ENCODE measurements around the gene SCNN1A.
A peak's percentile ranks its signal among the peaks of the same experiment; 100 is the strongest.

SCNN1A gene

DNA sequence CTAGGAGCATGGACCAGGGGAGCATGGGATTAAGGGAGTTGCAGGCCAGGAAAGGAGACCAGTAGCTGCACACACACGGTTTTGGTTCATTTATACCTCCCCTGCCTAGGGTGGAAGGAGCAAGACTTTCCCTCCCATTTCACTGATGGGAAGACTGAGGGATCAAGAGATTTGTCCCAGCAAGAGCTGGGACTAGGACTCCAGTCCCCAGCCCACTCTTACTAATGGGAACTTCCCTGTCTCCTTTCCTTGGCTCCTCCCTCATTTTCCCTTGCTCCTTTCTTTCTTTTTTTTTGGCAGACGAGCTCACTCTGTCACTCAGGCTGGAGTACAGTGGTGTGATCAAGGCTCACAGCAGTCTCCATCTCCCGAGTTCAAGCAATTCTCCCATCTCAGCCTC is 13.0 kb downstream of the SCNN1A start:
- Histone ChIP-seq H3K9ac (ENCODE audit: low read length) (no peak overlapping the region), H3K27ac (ENCODE audit: low read depth, low read length) (no peak overlapping the region), H3K36me3 (ENCODE audit: insufficient read depth, low read length) (no peaks in the 10 kb centered on the region), H3K9me3 (ENCODE audit: low read length) (no peaks in the 10 kb centered on the region), H3K27me3 (ENCODE audit: control insufficient read depth in 1 of 2, insufficient read depth in 2 of 2, low read length in 2 of 2) (no peaks in the 10 kb centered on the region), H3K4me3 (ENCODE audit: low read depth in 1 of 2, low read length in 2 of 2) (no peak overlapping the region), H3K4me1 (ENCODE audit: insufficient read depth, low read length) (peaks cover 17% of the 10 kb centered on the region)

DNA sequence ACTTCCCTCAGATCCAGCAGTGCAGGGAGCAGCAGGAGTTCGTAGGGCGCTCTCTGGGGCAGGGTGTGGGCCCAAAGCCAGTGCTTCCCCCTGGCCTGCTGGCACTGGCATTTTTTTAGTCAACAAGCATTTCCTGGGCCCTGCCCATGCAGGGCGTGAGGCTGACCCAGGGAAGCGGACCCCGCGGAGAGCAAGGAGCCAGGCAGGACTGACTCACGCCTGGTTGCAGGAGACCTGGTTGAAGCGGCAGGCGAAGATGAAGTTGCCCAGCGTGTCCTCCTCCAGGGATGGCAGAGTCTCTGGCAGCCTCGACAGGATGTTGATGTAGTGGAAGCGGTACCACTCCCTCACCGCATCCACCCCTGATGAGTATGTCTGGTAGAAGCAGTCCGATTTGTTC is 13.5 kb downstream of the SCNN1A start:
- Histone ChIP-seq H3K27ac (ENCODE audit: low read depth, low read length) (no peak overlapping the region), H3K36me3 (ENCODE audit: insufficient read depth, low read length) (no peaks in the 10 kb centered on the region), H3K9me3 (ENCODE audit: low read length) (no peaks in the 10 kb centered on the region), H3K4me1 (ENCODE audit: insufficient read depth, low read length) (peaks cover 17% of the 10 kb centered on the region), H3K27me3 (ENCODE audit: control insufficient read depth in 1 of 2, insufficient read depth in 2 of 2, low read length in 2 of 2) (no peaks in the 10 kb centered on the region), H3K4me3 (ENCODE audit: low read depth in 1 of 2, low read length in 2 of 2) (no peak overlapping the region), H3K9ac (ENCODE audit: low read length) (no peak overlapping the region)

DNA sequence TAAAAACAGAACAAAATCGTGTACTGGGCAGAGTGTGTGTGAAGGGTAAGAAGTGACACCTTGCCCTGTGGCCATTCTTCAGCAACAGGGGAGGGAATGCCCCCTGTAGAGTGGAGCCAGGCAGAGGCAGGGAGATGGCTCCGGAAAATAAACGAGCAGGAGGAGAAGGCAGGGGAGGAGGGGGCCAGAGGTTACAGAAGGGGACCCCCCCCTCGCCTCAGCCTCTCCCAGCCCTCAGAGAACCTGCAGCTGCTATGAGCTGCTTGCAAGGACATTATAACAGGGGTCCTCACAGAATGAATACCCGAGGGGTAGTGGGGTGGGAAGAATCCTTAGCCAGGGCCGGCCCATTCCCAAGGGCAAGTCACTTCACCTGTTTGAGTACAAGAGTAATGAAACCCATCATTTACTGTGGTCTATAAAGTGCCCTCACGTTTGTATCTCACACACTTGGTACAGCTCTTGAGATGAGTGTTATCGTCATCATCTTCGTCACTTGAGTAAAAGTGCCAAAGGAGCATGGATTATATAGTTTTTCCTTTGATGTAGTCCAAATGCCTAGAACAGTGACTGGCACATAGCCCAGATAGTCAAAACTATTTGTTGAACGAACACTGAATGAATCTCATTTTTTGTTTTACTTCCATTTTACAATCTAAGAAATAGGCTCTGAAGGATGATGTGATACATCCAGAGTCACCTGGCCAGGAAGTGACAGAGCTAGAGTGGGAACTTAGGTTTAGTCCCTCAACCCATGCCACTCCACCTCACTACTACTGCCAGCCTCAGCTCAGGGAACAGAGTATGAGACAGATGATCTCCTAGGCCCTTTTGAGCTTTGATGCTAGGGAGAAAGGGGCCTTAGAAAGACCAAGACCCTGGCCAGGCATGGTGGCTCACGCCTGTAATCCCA is 14.5 kb downstream of the SCNN1A start:
- H3K4me1 ChIP-seq (ENCODE audit: insufficient read depth, low read length): peaks cover 17% of the 10 kb centered on the region
- H3K9me3 ChIP-seq (ENCODE audit: low read length): no peaks in the 10 kb centered on the region
- no peaks in the 10 kb centered on the region for H3K27me3 ChIP-seq (ENCODE audit: control insufficient read depth in 1 of 2, insufficient read depth in 2 of 2, low read length in 2 of 2)
- H3K9ac ChIP-seq (ENCODE audit: low read length): no peak overlapping the region
- H3K27ac ChIP-seq (ENCODE audit: low read depth, low read length): peak overlapping the region; percentile 60
- no peak overlapping the region for H3K4me3 ChIP-seq (ENCODE audit: low read depth in 1 of 2, low read length in 2 of 2)
- H3K36me3 ChIP-seq (ENCODE audit: insufficient read depth, low read length): no peaks in the 10 kb centered on the region

DNA sequence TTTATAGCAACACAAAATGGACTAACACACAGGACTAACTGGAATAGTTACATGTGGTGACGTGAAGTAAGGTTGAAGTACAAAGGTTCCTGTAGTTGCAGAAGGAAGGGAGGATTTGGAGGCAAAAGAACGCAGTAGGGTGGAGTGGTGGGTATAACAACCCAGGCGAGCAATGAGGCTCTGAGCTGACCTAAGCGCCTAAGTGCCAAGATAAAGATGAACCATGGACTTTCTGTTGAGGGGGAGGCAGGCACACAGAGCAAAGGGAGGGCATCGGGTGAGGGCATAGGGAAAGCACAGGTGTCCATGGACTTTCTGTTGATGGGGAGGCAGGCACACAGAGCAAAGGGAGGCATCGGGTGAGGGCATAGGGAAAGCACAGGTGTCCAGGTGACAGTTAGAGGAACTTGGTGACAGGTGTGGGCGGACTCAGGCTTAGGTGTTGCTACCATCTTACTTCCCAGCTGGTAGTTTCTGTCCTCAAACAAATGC is 15.2 kb downstream of the SCNN1A start:
- Histone ChIP-seq H3K9ac (ENCODE audit: low read length) (no peak overlapping the region), H3K27ac (ENCODE audit: low read depth, low read length) (peak overlapping the region; percentile 10), H3K4me3 (ENCODE audit: low read depth in 1 of 2, low read length in 2 of 2) (no peak overlapping the region), H3K9me3 (ENCODE audit: low read length) (no peaks in the 10 kb centered on the region), H3K36me3 (ENCODE audit: insufficient read depth, low read length) (no peaks in the 10 kb centered on the region), H3K4me1 (ENCODE audit: insufficient read depth, low read length) (peaks cover 17% of the 10 kb centered on the region), H3K27me3 (ENCODE audit: control insufficient read depth in 1 of 2, insufficient read depth in 2 of 2, low read length in 2 of 2) (no peaks in the 10 kb centered on the region)

DNA sequence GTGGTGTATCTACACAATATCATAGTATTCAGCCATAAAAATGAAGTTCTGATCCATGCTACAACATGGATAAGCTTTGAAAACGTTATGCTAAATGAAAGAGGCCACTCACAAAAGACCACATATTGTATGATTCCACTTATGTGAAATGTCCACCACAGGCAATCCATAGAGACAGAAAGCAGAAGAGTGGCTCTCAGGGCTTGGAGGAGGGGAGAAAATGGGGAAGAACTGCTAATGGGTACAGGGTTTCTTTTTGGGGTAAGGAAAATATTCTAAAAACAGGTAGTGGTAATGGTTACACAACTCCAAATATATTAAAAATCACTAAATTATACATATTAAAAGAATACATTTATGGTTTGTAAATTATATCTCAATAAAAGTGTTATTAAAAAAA is 16.5 kb downstream of the SCNN1A start:
- Histone ChIP-seq H3K27me3 (ENCODE audit: control insufficient read depth in 1 of 2, insufficient read depth in 2 of 2, low read length in 2 of 2) (no peaks in the 10 kb centered on the region), H3K4me1 (ENCODE audit: insufficient read depth, low read length) (peaks cover 13% of the 10 kb centered on the region), H3K9me3 (ENCODE audit: low read length) (no peaks in the 10 kb centered on the region), H3K36me3 (ENCODE audit: insufficient read depth, low read length) (no peaks in the 10 kb centered on the region), H3K9ac (ENCODE audit: low read length) (no peak overlapping the region), H3K27ac (ENCODE audit: low read depth, low read length) (no peak overlapping the region), H3K4me3 (ENCODE audit: low read depth in 1 of 2, low read length in 2 of 2) (no peak overlapping the region)

DNA sequence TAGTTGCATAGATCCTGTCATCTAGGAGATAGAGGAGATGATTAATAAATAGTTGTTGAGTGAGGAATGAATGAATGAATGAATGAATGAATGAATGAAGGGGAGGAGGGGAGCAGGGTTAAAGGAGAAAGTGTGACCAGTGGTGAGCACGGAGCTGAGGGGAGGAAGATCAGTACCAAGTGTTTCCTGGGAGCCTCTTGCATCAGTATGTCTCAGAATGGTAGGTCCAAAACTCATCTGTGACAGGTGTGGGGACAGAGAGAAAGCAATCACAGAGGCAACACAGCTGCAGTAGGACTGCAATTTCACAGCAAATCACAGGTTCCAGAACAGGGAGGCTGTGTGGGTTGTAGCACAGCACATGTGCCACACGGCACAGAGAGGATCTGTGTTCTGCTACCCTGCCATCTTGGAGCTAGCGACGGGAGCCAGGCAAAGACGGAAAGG is 19.0 kb downstream of the SCNN1A start:
- no peaks in the 10 kb centered on the region for H3K27me3 ChIP-seq (ENCODE audit: control insufficient read depth in 1 of 2, insufficient read depth in 2 of 2, low read length in 2 of 2)
- H3K9me3 ChIP-seq (ENCODE audit: low read length): no peaks in the 10 kb centered on the region
- no peaks in the 10 kb centered on the region for H3K36me3 ChIP-seq (ENCODE audit: insufficient read depth, low read length)
- peaks cover 13% of the 10 kb centered on the region for H3K4me1 ChIP-seq (ENCODE audit: insufficient read depth, low read length)
- no peak overlapping the region for H3K4me3 ChIP-seq (ENCODE audit: low read depth in 1 of 2, low read length in 2 of 2)
- no peak overlapping the region for H3K27ac ChIP-seq (ENCODE audit: low read depth, low read length)
- no peak overlapping the region for H3K9ac ChIP-seq (ENCODE audit: low read length)

DNA sequence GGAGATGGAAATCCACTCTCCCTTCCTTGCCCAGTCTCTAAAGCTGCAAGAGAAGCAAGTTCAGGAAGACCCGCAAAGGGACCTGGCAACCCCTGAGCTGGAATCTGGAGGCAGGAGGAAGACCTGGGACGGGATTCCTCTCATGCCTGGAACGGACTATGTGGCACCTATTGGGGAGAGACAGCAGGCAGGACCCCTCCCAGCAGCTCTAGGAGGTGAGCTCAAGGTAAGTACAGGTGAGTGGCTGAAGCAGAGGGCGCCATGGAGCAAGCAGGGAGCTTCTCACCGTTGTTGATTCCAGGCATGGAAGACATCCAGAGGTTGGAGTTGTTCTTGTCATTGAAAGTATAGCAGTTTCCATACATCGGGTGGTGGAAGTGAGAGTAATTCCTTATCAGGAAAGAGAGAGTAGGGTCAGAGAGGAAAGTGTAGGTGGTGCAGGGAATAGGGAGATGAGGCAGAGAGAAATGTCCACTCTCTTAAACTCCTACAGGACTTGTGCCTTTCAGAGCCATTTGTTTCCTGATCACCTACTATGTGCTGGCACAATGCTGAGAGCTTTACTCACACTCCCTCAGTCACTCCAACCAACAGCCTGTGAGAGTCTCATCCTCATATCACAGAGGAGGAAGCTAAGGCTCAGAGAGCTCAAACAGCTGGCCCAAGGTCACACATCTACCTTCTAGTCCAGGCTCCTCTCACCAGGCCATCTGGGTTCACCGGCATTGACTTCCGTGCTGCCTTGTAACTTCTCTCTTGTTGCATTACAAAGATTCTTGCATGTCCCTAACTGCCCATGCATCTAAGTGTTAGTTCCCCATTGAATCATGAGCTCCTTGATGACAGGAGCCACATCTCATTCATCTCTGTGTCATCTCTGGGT is 19.6 kb downstream of the SCNN1A start:
- H3K4me3 ChIP-seq (ENCODE audit: low read depth in 1 of 2, low read length in 2 of 2): no peak overlapping the region
- H3K9me3 ChIP-seq (ENCODE audit: low read length): no peaks in the 10 kb centered on the region
- no peaks in the 10 kb centered on the region for H3K27me3 ChIP-seq (ENCODE audit: control insufficient read depth in 1 of 2, insufficient read depth in 2 of 2, low read length in 2 of 2)
- no peak overlapping the region for H3K9ac ChIP-seq (ENCODE audit: low read length)
- no peak overlapping the region for H3K27ac ChIP-seq (ENCODE audit: low read depth, low read length)
- peaks cover 6% of the 10 kb centered on the region for H3K4me1 ChIP-seq (ENCODE audit: insufficient read depth, low read length)
- no peaks in the 10 kb centered on the region for H3K36me3 ChIP-seq (ENCODE audit: insufficient read depth, low read length)

DNA sequence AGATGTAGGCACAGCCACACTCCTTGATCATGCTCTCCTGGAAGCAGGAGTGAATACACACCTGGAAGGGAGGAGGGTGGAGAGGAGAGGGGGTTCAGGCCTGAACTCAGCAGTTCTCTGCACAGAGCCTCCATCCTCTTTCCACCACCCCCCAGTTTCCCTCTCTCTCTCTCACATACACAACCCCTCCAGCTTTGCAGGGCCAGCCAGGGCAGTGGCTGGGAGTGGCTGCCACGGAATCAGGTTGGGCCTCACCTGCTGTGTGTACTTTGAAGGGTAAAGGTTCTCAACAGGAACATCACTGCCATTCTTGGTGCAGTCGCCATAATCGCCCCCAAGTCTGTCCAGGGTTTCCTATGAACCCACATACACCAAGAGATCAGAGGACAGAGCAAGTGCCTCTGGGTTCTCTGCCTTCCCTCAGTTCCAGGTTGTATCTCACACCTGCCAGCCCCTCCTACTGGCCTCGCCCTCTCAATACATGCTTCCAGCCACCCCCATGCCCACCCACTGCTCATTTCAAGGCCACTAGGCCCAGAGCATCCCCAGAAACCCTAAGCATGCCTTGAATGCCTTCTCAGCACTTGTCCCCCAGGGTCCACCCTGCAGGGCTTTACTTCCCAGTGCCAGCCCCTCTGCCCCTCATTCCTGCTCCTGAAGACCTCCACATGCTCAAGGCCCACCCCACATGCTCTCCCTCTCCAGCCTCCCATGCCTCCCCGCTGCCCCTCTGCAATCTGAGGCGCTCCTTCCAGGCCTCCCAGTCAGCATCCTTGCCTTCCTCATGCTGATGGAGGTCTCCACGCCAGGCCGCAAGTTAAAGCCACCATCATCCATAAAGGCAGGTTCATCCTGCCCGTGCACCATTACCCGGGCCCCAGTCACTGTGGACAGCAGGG is 20.6 kb downstream of the SCNN1A start:
- Histone ChIP-seq H3K27ac (ENCODE audit: low read depth, low read length) (no peak overlapping the region), H3K27me3 (ENCODE audit: control insufficient read depth in 1 of 2, insufficient read depth in 2 of 2, low read length in 2 of 2) (no peaks in the 10 kb centered on the region), H3K9ac (ENCODE audit: low read length) (no peak overlapping the region), H3K4me3 (ENCODE audit: low read depth in 1 of 2, low read length in 2 of 2) (no peak overlapping the region), H3K36me3 (ENCODE audit: insufficient read depth, low read length) (no peaks in the 10 kb centered on the region), H3K4me1 (ENCODE audit: insufficient read depth, low read length) (no peaks in the 10 kb centered on the region), H3K9me3 (ENCODE audit: low read length) (no peaks in the 10 kb centered on the region)

DNA sequence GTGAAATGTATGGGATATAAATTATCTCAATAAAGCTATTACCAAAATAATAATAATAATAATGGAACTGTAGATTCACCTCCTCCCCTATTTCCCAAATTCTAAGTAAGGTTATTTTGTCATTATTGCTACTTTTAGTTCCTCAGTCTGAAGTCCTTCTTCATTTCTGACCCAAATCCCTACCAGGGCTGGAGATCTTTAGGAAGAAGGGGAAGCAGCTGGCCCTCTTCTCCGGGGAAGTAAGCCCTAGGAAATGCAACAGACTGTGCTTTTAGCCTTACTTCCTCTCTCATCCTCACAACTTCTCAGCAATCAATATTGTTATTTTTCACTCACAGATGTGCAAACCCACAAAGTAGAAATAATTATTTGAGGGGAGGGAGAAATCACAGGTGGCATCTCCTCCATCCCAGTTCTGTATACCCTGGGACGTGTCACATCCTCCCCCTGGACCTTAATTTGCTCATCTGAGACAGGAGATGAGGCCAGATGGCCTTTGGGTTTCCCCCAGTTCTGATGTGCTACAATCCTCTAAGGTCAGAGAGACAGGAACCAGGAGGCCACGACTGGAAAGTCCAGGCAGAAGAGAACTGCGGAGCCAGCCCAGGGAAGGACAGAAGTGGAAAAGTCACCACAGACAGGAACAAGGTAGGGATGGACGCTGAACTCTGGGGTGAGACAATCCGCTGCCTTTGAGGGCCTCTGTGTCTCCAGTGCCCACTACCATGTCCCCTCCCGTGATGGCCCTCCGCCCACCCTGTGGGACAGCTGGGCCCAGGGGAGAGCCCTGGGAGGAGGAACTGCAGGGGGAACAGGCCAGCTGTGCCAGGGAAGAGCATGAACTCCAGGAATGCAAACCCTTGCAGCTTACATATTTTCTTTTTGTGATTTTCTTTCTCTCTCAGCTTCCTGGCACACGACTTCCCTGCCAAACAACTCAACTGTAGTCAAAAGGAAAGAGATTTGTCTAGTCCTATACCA is 22.9 kb downstream of the SCNN1A start:
- Histone ChIP-seq H3K4me1 (ENCODE audit: insufficient read depth, low read length) (no peaks in the 10 kb centered on the region), H3K36me3 (ENCODE audit: insufficient read depth, low read length) (no peaks in the 10 kb centered on the region), H3K27ac (ENCODE audit: low read depth, low read length) (no peak overlapping the region), H3K27me3 (ENCODE audit: control insufficient read depth in 1 of 2, insufficient read depth in 2 of 2, low read length in 2 of 2) (no peaks in the 10 kb centered on the region), H3K9ac (ENCODE audit: low read length) (no peak overlapping the region), H3K9me3 (ENCODE audit: low read length) (no peaks in the 10 kb centered on the region), H3K4me3 (ENCODE audit: low read depth in 1 of 2, low read length in 2 of 2) (no peak overlapping the region)

DNA sequence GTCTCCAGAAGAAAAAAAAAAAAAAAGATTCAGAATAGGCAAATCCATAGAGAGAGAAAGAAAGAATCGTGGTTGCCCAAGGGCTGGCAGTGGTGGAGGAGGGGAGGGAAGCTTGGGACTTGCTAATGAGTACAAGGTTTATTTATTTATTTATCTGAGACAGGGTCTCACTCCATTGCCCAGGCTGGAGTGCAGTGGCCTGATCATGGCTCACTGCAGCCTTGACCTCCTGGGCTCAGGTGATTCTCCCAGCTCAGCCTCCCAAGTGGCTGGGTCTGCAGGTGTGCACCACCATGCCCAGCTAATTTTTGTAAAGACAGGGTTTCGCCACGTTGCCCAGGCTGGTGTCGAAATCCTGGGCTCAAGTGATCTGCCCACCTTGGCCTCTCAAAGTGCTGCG is 23.7 kb downstream of the SCNN1A start:
- Histone ChIP-seq H3K9me3 (ENCODE audit: low read length) (no peaks in the 10 kb centered on the region), H3K4me1 (ENCODE audit: insufficient read depth, low read length) (no peaks in the 10 kb centered on the region), H3K27ac (ENCODE audit: low read depth, low read length) (no peak overlapping the region), H3K27me3 (ENCODE audit: control insufficient read depth in 1 of 2, insufficient read depth in 2 of 2, low read length in 2 of 2) (no peaks in the 10 kb centered on the region), H3K4me3 (ENCODE audit: low read depth in 1 of 2, low read length in 2 of 2) (no peak overlapping the region), H3K9ac (ENCODE audit: low read length) (no peak overlapping the region), H3K36me3 (ENCODE audit: insufficient read depth, low read length) (no peaks in the 10 kb centered on the region)

Measured in muscle layer of colon (tissue), 2 donors.